ENCODE results near the gene LRRC4B. TPM values are rescaled to one million over a fixed set of nuclear protein-coding genes. Genes with fewer than 3 reads are reported as not detected.

Gene LRRC4B
- total RNA-seq, 1 donor from 2014 or later: 3.9 TPM

DNA sequence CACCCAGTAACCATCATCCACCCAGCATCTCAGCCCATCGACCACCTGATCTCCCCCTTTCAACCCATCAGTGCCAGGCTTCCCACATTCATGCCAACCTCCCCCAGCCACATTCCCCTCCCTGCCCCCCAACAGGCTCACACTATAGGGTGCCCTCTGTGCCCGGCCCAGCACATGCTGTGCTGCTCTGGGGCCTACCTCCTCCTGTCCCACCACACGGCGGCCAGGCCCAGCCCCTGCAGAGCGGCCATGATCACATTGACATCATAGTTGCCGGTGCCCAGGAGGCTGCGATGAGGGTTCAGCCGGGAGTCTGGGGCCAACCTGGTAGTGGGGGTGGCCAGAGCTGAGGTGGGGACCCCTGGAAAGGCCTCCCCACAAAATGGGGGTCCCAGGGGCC lies 60.9 kb downstream of the LRRC4B start:
- DNase-seq (peak; percentile 27), ATAC-seq (no peak)
- intact Hi-C loops (cut with DNase I): no loop called here
- peaks cover 5% of the 10 kb centered on the region for H3K36me3 ChIP-seq
- H3K9me3 ChIP-seq: no peaks in the 10 kb centered on the region
- H3K27me3 ChIP-seq (ENCODE audit: low read depth): no peaks in the 10 kb centered on the region
- TF ChIP-seq, protein P1, sequence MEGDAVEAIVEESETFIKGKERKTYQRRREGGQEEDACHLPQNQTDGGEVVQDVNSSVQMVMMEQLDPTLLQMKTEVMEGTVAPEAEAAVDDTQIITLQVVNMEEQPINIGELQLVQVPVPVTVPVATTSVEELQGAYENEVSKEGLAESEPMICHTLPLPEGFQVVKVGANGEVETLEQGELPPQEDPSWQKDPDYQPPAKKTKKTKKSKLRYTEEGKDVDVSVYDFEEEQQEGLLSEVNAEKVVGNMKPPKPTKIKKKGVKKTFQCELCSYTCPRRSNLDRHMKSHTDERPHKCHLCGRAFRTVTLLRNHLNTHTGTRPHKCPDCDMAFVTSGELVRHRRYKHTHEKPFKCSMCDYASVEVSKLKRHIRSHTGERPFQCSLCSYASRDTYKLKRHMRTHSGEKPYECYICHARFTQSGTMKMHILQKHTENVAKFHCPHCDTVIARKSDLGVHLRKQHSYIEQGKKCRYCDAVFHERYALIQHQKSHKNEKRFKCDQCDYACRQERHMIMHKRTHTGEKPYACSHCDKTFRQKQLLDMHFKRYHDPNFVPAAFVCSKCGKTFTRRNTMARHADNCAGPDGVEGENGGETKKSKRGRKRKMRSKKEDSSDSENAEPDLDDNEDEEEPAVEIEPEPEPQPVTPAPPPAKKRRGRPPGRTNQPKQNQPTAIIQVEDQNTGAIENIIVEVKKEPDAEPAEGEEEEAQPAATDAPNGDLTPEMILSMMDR (IDR thresholded peaks at IDR 0.05): no peak
- no peak overlapping the region for H3K4me3 ChIP-seq
- H3K27ac ChIP-seq: no peak overlapping the region
- H3K4me1 ChIP-seq: peaks cover 8% of the 10 kb centered on the region

DNA sequence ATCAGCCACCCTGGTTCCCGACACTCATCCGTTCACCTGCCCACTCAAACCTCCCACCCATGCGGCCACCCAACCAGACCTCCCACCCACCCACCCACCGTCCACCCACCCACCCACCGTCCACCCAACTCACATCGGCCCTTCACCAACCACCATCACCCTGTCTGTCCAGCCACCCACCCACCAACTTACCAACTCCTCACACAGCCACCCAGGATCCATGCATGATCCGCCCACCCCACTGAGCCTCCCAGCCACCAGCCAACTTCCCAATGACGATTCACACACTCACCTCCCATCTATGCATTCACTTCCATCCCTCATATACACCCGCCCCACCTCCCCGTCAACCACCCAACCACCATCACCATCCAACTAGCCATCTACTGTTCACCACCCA lies 61.5 kb downstream of the LRRC4B start:
- DNase-seq: peak; percentile 15

DNA sequence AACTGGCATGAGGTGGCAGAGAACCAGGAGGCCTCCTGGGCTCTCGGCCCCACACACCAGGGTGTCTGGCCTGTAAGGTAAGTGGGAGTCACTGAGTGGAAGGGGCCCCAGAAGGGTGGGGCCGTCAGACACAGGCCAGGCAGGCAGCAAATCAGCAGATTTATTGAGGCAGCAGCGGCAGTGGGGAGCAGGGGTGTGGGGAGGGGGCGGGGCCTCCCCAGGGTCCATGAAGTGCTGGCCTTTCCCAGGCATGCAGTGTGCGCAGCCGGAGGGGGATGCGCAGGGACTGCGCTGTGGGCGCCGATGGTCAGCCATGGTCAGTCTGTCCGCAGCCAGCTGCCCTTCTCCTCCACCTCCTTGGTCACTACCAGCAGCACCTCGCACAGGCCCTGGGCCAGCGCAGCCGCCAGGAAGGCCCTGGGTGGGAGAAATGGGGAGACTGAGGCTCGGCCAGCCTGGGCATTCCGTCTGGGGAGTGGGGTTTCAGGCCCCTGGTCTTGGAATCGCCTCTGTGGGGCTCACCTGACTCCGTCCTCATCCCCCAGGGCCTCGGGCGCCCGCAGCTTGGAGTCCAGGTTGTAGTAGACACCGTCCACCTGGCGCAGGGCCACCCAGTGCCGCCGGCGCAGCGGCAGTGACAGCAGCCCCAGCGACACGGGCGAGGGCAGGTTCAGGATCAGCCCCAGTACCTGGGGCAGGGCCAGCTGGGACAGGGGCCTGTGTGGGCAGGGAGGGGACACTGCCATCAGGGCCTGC lies 62.2 kb downstream of the LRRC4B start:
- TF ChIP-seq, protein P1 (IDR thresholded peaks at IDR 0.05): no peak
- Histone ChIP-seq H3K27me3 (ENCODE audit: low read depth) (no peaks in the 10 kb centered on the region), H3K4me1 (peaks cover 8% of the 10 kb centered on the region), H3K36me3 (peaks cover 5% of the 10 kb centered on the region), H3K4me3 (no peak overlapping the region), H3K9me3 (no peaks in the 10 kb centered on the region), H3K27ac (no peak overlapping the region)
- intact Hi-C loops (cut with DNase I): no loop called here
- DNase-seq (peak; percentile 37), ATAC-seq (no peak)

More for the DNA sequence above, 61.5 kb downstream of the LRRC4B start:
- intact Hi-C loops (cut with DNase I): no loop called here
- H3K36me3 ChIP-seq: peaks cover 5% of the 10 kb centered on the region
- H3K4me3 ChIP-seq: no peak overlapping the region
- TF ChIP-seq, protein P1 (IDR thresholded peaks at IDR 0.05): no peak
- peaks cover 8% of the 10 kb centered on the region for H3K4me1 ChIP-seq
- no peak for ATAC-seq
- H3K27ac ChIP-seq: no peak overlapping the region
- no peaks in the 10 kb centered on the region for H3K27me3 ChIP-seq (ENCODE audit: low read depth)
- H3K9me3 ChIP-seq: no peaks in the 10 kb centered on the region

- Histone ChIP-seq H3K4me3 (no peak overlapping the region), H3K36me3 (peaks cover 5% of the 10 kb centered on the region), H3K27ac (no peak overlapping the region), H3K4me1 (no peaks in the 10 kb centered on the region), H3K9me3 (no peaks in the 10 kb centered on the region), H3K27me3 (ENCODE audit: low read depth) (no peaks in the 10 kb centered on the region)
- TF ChIP-seq, protein P1 (IDR thresholded peaks at IDR 0.05): no peak
- peak; percentile 45 for DNase-seq
- ATAC-seq: peak; percentile 22 to 63
- intact Hi-C loops (cut with DNase I): no loop called here
These were observed 66.4 kb downstream of the LRRC4B start for GRCh38 chr19:50501568-50502475.

GRCh38 chr19:50501186-50501567 lies 67.1 kb downstream of the LRRC4B start:
- ATAC-seq (peak; percentile 16 to 24), DNase-seq (peak; percentile 35)
- no peak overlapping the region for H3K27ac ChIP-seq
- intact Hi-C loops (cut with DNase I): no loop called here
- no peaks in the 10 kb centered on the region for H3K9me3 ChIP-seq
- peaks cover 2% of the 10 kb centered on the region for H3K36me3 ChIP-seq
- H3K27me3 ChIP-seq (ENCODE audit: low read depth): no peaks in the 10 kb centered on the region
- H3K4me3 ChIP-seq: no peak overlapping the region
- TF ChIP-seq, protein P1 (IDR thresholded peaks at IDR 0.05): no peak
- H3K4me1 ChIP-seq: no peaks in the 10 kb centered on the region

Data from lower lobe of right lung (tissue), 2 donors.